SJCRH30 (cell line): ENCODE measurements around the gene MAG. TPM values are rescaled to one million over a fixed set of nuclear protein-coding genes. Genes with fewer than 3 reads are reported as not detected.
"Not testable (repeated sequence)": the region's sequence is repeated elsewhere in the genome, so short reads cannot be mapped to it uniquely, and the experiment has no call there.

Source experiments
- DNase-seq, 2 experiments: peaks; one replicate each; pipeline ENCODE4 v3.0.0-alpha.2; 2015 to 2020
- H3K27ac ChIP-seq: fragments of 250-450 bp; sonication (Bioruptor Pico); 2 replicates; pipeline ENCODE4 v1.5.1; 2020; ENCODE audit warnings: mild to moderate bottlenecking, moderate library complexity
- H3K27me3 ChIP-seq: fragments of 250-450 bp; sonication (Bioruptor Pico); 2 replicates; pipeline ENCODE4 v1.5.1; 2020; ENCODE audit warnings: mild to moderate bottlenecking, moderate library complexity
- H3K36me3 ChIP-seq: fragments of 250-450 bp; sonication (Bioruptor Pico); 2 replicates; pipeline ENCODE4 v1.5.1; 2020; ENCODE audit warnings: mild to moderate bottlenecking, moderate library complexity
- H3K4me1 ChIP-seq: fragments of 250-450 bp; sonication (Bioruptor Pico); 2 replicates; pipeline ENCODE4 v1.5.1; 2020; ENCODE audit warnings: mild to moderate bottlenecking, moderate library complexity
- H3K4me3 ChIP-seq: fragments of 250-450 bp; sonication (Bioruptor Pico); 2 replicates; pipeline ENCODE4 v1.5.1; 2020; ENCODE audit warnings: mild to moderate bottlenecking, moderate library complexity
- H3K9me3 ChIP-seq: fragments of 250-450 bp; sonication (Bioruptor Pico); replicated peaks from 2 replicates; pipeline ENCODE4 v1.5.1; 2020; ENCODE audit warnings: mild to moderate bottlenecking, moderate library complexity
- total RNA-seq: library from RNA; depleted of rRNA; stranded (reverse); fragments of >200 nt; shearing (Covaris generic); gene quantifications from 2 replicates; pipeline ENCODE4 v1.2.3, GENCODE V29; 2014; rRNA removed

Gene MAG
- total RNA-seq, 1 experiment from 2014 or later: 1.2 TPM

- no peaks in the 10 kb centered on the region for H3K9me3 ChIP-seq
- H3K27ac ChIP-seq: no peak overlapping the region
- peaks cover 11% of the 10 kb centered on the region; the same call in 1 of the 2 replicates for H3K27me3 ChIP-seq
- DNase-seq: no peak
- H3K4me1 ChIP-seq: no peaks in the 10 kb centered on the region
- no peak overlapping the region for H3K4me3 ChIP-seq
- no peaks in the 10 kb centered on the region for H3K36me3 ChIP-seq
Measured at GRCh38 chr19:35354898-35355297, 62.9 kb downstream of the MAG start.

DNA sequence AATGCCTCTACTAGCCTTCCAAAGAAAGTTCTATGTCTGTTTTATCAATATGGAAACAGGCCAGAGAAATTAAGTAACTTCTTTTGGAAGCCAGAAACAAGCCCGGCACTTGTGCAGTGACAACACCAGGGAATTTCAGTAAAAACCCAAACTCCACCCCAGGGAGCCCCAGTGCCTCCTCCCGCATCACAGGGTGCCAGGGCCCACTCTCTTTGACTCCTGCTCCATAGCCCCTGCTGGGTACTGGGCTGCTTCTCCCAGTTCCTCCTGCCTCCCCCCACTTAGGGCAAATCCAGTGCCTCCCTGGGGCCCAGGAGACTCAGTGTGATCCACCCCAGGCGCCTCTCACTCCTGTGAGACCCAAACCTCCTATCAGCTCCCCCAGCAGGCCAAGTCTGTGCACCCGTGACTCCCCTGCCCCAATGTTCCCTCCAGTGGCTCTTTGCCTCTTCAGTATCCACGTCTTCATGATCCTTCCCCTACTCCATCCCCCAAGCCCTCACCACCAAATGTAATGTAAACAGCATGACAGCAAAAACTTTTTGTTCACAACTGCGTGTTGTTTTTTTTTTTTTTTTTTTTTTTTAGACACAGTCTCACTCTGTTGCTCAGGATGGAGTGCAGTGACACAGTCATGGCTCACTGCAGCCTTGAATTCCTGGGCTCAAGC, 64.0 kb downstream of the MAG start:
- peaks cover 11% of the 10 kb centered on the region; the same call in 1 of the 2 replicates for H3K27me3 ChIP-seq
- H3K27ac ChIP-seq: no peak overlapping the region
- DNase-seq: no peak
- H3K9me3 ChIP-seq: no peaks in the 10 kb centered on the region
- no peak overlapping the region for H3K4me3 ChIP-seq
- H3K36me3 ChIP-seq: no peaks in the 10 kb centered on the region
- H3K4me1 ChIP-seq: no peaks in the 10 kb centered on the region

GRCh38 chr19:35357867-35358573, 66.1 kb downstream of the MAG start, which contains the start of gene FFAR3:
Gene FFAR3, plus strand, starts transcription at chr19:35358460. Its CDS starts 431 bp downstream, at chr19:35358891.
- no peaks in the 10 kb centered on the region for H3K9me3 ChIP-seq
- H3K27me3 ChIP-seq: peaks cover 18% of the 10 kb centered on the region; the same call in 1 of the 2 replicates
- no peak within 1 kb of the TSS for H3K27ac ChIP-seq
- H3K4me3 ChIP-seq: no peak within 1 kb of the TSS
- no peak for DNase-seq
- no peaks in the 10 kb centered on the region for H3K36me3 ChIP-seq
- no peaks in the 10 kb centered on the region for H3K4me1 ChIP-seq

DNA sequence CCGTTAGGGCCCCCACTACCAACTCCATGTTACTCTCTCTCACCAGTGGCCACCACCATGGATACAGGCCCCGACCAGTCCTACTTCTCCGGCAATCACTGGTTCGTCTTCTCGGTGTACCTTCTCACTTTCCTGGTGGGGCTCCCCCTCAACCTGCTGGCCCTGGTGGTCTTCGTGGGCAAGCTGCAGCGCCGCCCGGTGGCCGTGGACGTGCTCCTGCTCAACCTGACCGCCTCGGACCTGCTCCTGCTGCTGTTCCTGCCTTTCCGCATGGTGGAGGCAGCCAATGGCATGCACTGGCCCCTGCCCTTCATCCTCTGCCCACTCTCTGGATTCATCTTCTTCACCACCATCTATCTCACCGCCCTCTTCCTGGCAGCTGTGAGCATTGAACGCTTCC, 66.9 kb downstream of the MAG start:
- not testable (repeated sequence) for DNase-seq, H3K36me3 ChIP-seq, H3K9me3 ChIP-seq, H3K4me1 ChIP-seq, H3K27ac ChIP-seq, H3K4me3 ChIP-seq
- H3K27me3 ChIP-seq: peaks cover 18% of the 10 kb centered on the region; the same call in 1 of the 2 replicates

DNA sequence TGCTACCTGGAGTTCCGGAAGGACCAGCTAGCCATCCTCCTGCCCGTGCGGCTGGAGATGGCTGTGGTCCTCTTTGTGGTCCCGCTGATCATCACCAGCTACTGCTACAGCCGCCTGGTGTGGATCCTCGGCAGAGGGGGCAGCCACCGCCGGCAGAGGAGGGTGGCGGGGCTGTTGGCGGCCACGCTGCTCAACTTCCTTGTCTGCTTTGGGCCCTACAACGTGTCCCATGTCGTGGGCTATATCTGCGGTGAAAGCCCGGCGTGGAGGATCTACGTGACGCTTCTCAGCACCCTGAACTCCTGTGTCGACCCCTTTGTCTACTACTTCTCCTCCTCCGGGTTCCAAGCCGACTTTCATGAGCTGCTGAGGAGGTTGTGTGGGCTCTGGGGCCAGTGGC, 67.4 kb downstream of the MAG start:
- H3K4me1 ChIP-seq, DNase-seq, H3K9me3 ChIP-seq, H3K4me3 ChIP-seq, H3K27ac ChIP-seq, H3K36me3 ChIP-seq: not testable (repeated sequence)
- peaks cover 21% of the 10 kb centered on the region; the same call in 1 of the 2 replicates for H3K27me3 ChIP-seq

DNA sequence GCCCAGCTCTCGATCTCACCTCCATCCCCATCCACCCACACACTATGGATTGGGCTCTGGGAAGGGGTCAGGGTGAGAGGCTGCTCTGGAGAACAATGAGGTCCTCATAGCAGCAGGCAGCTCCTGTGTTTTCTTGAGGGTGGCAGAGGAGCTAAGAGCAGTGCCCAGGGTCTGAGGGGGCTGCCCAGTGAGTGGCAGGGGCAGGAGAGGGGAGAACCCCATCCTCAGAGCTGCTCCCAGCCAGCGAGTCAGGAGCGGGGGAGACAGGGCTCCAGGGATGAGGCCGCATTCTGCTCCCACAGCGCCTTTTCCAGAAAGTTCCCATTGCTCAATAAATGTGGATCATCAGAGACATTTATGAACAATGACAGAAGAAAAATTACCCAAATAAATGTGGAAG, 68.1 kb downstream of the MAG start:
- not testable (repeated sequence) for H3K9me3 ChIP-seq, H3K36me3 ChIP-seq, H3K27ac ChIP-seq, H3K4me1 ChIP-seq, H3K4me3 ChIP-seq, DNase-seq
- peaks cover 21% of the 10 kb centered on the region; the same call in 1 of the 2 replicates for H3K27me3 ChIP-seq

- H3K4me3 ChIP-seq: no peak overlapping the region
- no peaks in the 10 kb centered on the region for H3K4me1 ChIP-seq
- no peak for DNase-seq
- no peaks in the 10 kb centered on the region for H3K9me3 ChIP-seq
- no peaks in the 10 kb centered on the region for H3K36me3 ChIP-seq
- no peak overlapping the region for H3K27ac ChIP-seq
- peaks cover 21% of the 10 kb centered on the region; the same call in 1 of the 2 replicates for H3K27me3 ChIP-seq
Measured at GRCh38 chr19:35360880-35361420, 69.0 kb downstream of the MAG start.

- H3K36me3 ChIP-seq: no peaks in the 10 kb centered on the region
- H3K4me1 ChIP-seq: no peaks in the 10 kb centered on the region
- no peaks in the 10 kb centered on the region for H3K9me3 ChIP-seq
- H3K27ac ChIP-seq: no peak overlapping the region
- peaks cover 20% of the 10 kb centered on the region; the same call in 1 of the 2 replicates for H3K27me3 ChIP-seq
- DNase-seq: no peak
- no peak overlapping the region for H3K4me3 ChIP-seq
Measured at GRCh38 chr19:35362261-35363000, 70.5 kb downstream of the MAG start.

- H3K27me3 ChIP-seq: peaks cover 13% of the 10 kb centered on the region; the same call in 1 of the 2 replicates
- H3K36me3 ChIP-seq: no peaks in the 10 kb centered on the region
- H3K4me1 ChIP-seq: no peaks in the 10 kb centered on the region
- no peak overlapping the region for H3K27ac ChIP-seq
- no peak for DNase-seq
- H3K9me3 ChIP-seq: no peaks in the 10 kb centered on the region
- no peak overlapping the region for H3K4me3 ChIP-seq
Measured at GRCh38 chr19:35363001-35363590, 71.1 kb downstream of the MAG start.

Other genes starting within 250 kb of the MAG start
- not detected in 2 replicates for gene FXYD3, start 176.3 kb upstream of the MAG start, total RNA-seq
- not detected in 2 replicates for gene LGI4, start 157.1 kb upstream of the MAG start, total RNA-seq
- not detected in 2 replicates for gene FXYD1, start 153.3 kb upstream of the MAG start, total RNA-seq
- gene FXYD7, start 148.9 kb upstream of the MAG start, total RNA-seq: not detected in 2 replicates
- gene FXYD5, start 137.4 kb upstream of the MAG start, total RNA-seq: 4.0 and 6.6 TPM in 2 replicates
- gene FAM187B, start 63.4 kb upstream of the MAG start, total RNA-seq: not detected in 2 replicates
- 0.59 and 0.96 TPM in 2 replicates for gene LSR, start 43.2 kb upstream of the MAG start, total RNA-seq
- 104 and 105 TPM in 2 replicates for gene USF2, start 23.2 kb upstream of the MAG start, total RNA-seq
- 0.47 and 0.68 TPM in 2 replicates for gene HAMP, start 9.6 kb upstream of the MAG start, total RNA-seq
- gene CD22, start 37.0 kb downstream of the MAG start, total RNA-seq: 0.04 TPM in 1 of 2 replicates, not detected in the other
- not detected in 2 replicates for gene FFAR1, start 55.7 kb downstream of the MAG start, total RNA-seq
- gene FFAR3, start 66.3 kb downstream of the MAG start, total RNA-seq: not detected in 2 replicates
- gene GPR42, start 78.9 kb downstream of the MAG start, total RNA-seq: not detected in 2 replicates
- not detected in 2 replicates for gene FFAR2, start 156.1 kb downstream of the MAG start, total RNA-seq
- not detected in 2 replicates for gene KRTDAP, start 198.3 kb downstream of the MAG start, total RNA-seq
- gene DMKN, start 221.5 kb downstream of the MAG start, total RNA-seq: not detected in 2 replicates
- not detected in 2 replicates for gene SBSN, start 236.2 kb downstream of the MAG start, total RNA-seq
- not detected in 2 replicates for gene GAPDHS, start 241.3 kb downstream of the MAG start, total RNA-seq